ENCODE results near the gene TAS2R3.

GRCh38 chr7:141715018-141715417, 48.9 kb upstream of the TAS2R3 start:
- TF ChIP-seq CTCF (IDR thresholded peaks at IDR 0.05; ENCODE audit: poor library complexity), result no peak
- no peak for TF ChIP-seq EZH2 (IDR thresholded peaks at IDR 0.05; ENCODE audit: borderline replicate concordance)

Data from hepatocyte (in vitro differentiated cells).